Measurements from ENCODE around the gene RXFP4. TPM values are rescaled to one million over a fixed set of nuclear protein-coding genes. Genes with fewer than 3 reads are reported as not detected.

Gene RXFP4
- total and polyA plus RNA-seq, 3 donors from 2014 or later: 0.37 to 1.1 TPM; not detected in 1

DNA sequence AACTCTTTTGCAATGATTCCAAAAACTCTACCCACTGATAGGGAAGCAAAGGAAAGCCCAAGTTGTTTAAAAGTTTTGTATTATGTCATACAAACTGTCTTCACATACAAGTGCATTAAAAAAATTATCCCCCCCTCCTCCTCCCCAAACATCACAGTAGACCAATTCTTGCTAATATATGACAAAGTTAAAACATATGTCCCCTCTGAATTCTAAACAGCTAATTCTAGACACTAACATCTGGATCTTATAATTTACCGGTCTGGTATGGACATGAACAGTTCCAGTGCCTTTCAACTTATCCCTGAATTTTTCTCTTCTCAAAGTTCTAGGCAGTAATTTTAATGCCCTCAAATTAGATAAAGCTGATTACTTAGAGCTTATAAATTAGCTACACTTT lies 43.7 kb upstream of the RXFP4 start:
- Histone ChIP-seq H3K36me3 (ENCODE audit: low read depth, missing control alignments) (no peaks in the 10 kb centered on the region), H3K4me3 (no peak overlapping the region), H3K9me3 (no peaks in the 10 kb centered on the region), H3K27ac (no peak overlapping the region), H3K27me3 (no peaks in the 10 kb centered on the region), H3K4me1 (no peaks in the 10 kb centered on the region)
- 94 to 95% methylated on average over 1 of the region's 1 CpG for WGBS, 2 donors
- intact Hi-C loops (cut with DNase I; ENCODE audit: low total_unique reads): no loop called here
- no peak for DNase-seq
- TF ChIP-seq, protein P1, sequence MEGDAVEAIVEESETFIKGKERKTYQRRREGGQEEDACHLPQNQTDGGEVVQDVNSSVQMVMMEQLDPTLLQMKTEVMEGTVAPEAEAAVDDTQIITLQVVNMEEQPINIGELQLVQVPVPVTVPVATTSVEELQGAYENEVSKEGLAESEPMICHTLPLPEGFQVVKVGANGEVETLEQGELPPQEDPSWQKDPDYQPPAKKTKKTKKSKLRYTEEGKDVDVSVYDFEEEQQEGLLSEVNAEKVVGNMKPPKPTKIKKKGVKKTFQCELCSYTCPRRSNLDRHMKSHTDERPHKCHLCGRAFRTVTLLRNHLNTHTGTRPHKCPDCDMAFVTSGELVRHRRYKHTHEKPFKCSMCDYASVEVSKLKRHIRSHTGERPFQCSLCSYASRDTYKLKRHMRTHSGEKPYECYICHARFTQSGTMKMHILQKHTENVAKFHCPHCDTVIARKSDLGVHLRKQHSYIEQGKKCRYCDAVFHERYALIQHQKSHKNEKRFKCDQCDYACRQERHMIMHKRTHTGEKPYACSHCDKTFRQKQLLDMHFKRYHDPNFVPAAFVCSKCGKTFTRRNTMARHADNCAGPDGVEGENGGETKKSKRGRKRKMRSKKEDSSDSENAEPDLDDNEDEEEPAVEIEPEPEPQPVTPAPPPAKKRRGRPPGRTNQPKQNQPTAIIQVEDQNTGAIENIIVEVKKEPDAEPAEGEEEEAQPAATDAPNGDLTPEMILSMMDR (IDR thresholded peaks at IDR 0.05): no peak
- no peak for TF ChIP-seq POLR2A (IDR thresholded peaks at IDR 0.05)

DNA sequence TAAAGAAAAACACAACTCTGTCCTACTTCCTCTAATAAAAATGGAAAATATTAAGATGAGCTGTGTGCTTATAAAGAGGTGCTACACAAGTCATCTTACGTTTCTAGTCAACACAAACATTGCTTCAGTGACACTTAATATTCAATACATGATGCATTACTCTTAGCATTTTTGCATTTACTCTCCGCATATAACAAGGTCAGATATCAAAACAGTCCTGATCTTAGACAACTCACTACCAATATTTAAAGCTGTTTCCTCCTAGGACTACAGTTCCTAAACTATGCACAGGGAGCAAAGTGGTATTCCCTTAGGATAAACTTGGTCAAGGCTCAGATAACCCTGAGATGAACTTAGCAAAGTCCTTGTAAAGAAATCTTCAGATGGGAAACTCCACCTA lies 42.5 kb upstream of the RXFP4 start:
- no peak for DNase-seq
- Histone ChIP-seq H3K9me3 (no peaks in the 10 kb centered on the region), H3K27ac (peak overlapping the region in 1 of 2 donors; percentile 24), H3K4me1 (no peaks in the 10 kb centered on the region), H3K36me3 (ENCODE audit: low read depth, missing control alignments) (no peaks in the 10 kb centered on the region), H3K4me3 (no peak overlapping the region), H3K27me3 (no peaks in the 10 kb centered on the region)
- 48 to 70% methylated on average over 2 of the region's 2 CpGs for WGBS, 2 donors
- intact Hi-C loops (cut with DNase I; ENCODE audit: low total_unique reads): no loop called here
- TF ChIP-seq, protein P1 (IDR thresholded peaks at IDR 0.05): no peak
- TF ChIP-seq POLR2A (IDR thresholded peaks at IDR 0.05): no peak

DNA sequence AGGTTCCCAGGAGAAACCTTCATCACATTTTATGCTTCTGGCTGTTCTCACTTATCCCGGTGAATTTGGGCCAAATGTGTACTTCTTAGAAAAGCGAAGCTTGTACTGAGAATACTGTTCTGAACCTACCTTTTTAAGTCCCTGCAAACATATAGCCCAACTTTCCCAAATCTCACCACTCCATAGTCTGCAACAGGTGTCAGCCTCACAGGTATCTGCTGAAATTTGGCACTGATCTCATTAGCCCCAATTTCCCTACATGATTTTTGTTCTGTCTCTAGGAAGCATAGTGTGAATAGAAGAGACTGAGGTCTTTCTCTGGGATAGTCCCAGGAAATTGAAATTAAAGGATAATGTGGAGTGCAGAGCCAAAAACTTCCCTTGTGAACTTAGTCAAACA lies 41.8 kb upstream of the RXFP4 start:
- no peak overlapping the region for H3K27ac ChIP-seq
- no peaks in the 10 kb centered on the region for H3K27me3 ChIP-seq
- intact Hi-C loops (cut with DNase I; ENCODE audit: low total_unique reads): no loop called here
- no peaks in the 10 kb centered on the region for H3K36me3 ChIP-seq (ENCODE audit: low read depth, missing control alignments)
- no peaks in the 10 kb centered on the region for H3K4me1 ChIP-seq
- no peaks in the 10 kb centered on the region for H3K9me3 ChIP-seq
- TF ChIP-seq, protein P1 (IDR thresholded peaks at IDR 0.05): no peak
- TF ChIP-seq POLR2A (IDR thresholded peaks at IDR 0.05): no peak
- H3K4me3 ChIP-seq: no peak overlapping the region
- WGBS, 2 donors: 90 to 92% methylated on average over 2 of the region's 2 CpGs
- no peak for DNase-seq

DNA sequence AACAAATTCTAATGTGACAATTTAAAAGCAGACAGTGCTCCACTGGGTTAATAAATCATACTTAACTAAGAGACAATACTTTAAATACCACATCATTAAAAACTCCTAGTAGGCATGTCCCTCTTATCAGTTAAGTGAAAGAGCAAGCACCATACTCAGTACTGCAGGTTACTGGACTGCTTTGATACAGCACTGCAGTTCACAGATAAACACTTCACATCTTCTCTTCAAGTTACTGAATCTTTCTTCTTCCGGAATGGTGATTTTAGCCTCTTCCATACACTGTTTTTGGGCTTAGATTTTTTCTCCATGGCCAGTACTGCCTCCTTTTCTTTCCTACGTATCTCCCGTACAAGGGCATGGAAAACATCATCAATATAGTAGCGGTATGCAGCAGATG lies 41.3 kb upstream of the RXFP4 start:
- no peaks in the 10 kb centered on the region for H3K36me3 ChIP-seq (ENCODE audit: low read depth, missing control alignments)
- no peaks in the 10 kb centered on the region for H3K9me3 ChIP-seq
- 69 to 71% methylated on average over 4 of the region's 4 CpGs for WGBS, 2 donors
- intact Hi-C loops (cut with DNase I; ENCODE audit: low total_unique reads): no loop called here
- DNase-seq: no peak
- no peak overlapping the region for H3K27ac ChIP-seq
- H3K27me3 ChIP-seq: no peaks in the 10 kb centered on the region
- no peak for TF ChIP-seq POLR2A (IDR thresholded peaks at IDR 0.05)
- TF ChIP-seq, protein P1 (IDR thresholded peaks at IDR 0.05): no peak
- no peak overlapping the region for H3K4me3 ChIP-seq
- H3K4me1 ChIP-seq: no peaks in the 10 kb centered on the region

DNA sequence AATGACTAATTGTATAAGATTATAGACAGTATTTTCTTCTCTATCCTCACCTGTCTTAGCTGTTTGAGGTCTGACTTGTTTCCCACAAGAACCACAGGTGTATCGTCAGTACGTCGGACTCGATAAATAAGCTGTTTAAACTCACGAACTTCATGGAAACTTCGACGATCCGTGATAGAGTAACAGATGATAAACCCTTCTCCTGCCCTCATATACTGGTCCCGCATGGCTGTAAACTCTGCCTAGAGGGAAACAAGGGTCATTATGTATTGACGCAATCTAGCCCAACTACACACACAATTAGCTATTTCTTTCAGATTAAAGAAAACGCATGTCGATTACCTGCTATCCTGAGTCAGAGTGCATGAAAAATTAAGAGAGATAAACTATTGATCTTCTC lies 37.2 kb upstream of the RXFP4 start:
- no peaks in the 10 kb centered on the region for H3K4me1 ChIP-seq
- TF ChIP-seq POLR2A (IDR thresholded peaks at IDR 0.05): no peak
- TF ChIP-seq, protein P1 (IDR thresholded peaks at IDR 0.05): no peak
- H3K4me3 ChIP-seq: no peak overlapping the region
- DNase-seq: no peak
- intact Hi-C loops (cut with DNase I; ENCODE audit: low total_unique reads): no loop called here
- no peaks in the 10 kb centered on the region for H3K9me3 ChIP-seq
- H3K27ac ChIP-seq: no peak overlapping the region
- H3K36me3 ChIP-seq (ENCODE audit: low read depth, missing control alignments): no peaks in the 10 kb centered on the region
- 93 to 96% methylated on average over 12 of the region's 12 CpGs for WGBS, 2 donors
- H3K27me3 ChIP-seq: no peaks in the 10 kb centered on the region

Data from testis (tissue), 3 donors.